MM.1S (cell line): ENCODE measurements around the gene STK26.

Source experiments
- DNase-seq: peaks from one replicate; pipeline ENCODE4 v3.0.0-alpha.2; 2015
- H2AFZ ChIP-seq: fragments of 300-600 bp; sonication (generic); 2 replicates; pipeline ENCODE4 v1.6.0; 2016; ENCODE audit warnings: antibody characterized with exemption, low read length
- H3F3A ChIP-seq: fragments of 300-600 bp; sonication (generic); 2 replicates; pipeline ENCODE4 v1.6.1; 2016; ENCODE audit warnings: mild to moderate bottlenecking, antibody characterized with exemption, low read length, moderate library complexity, mixed read lengths; ENCODE audit not compliant: insufficient read depth
- H3K27ac ChIP-seq: fragments of 300-600 bp; sonication (generic); 2 replicates; pipeline ENCODE4 v1.5.1; 2016; ENCODE audit warnings: mild to moderate bottlenecking, low read length
- H3K27me3 ChIP-seq: fragments of 300-600 bp; sonication (generic); replicated peaks from 2 replicates; pipeline ENCODE4 v1.6.0; 2016; ENCODE audit warnings: low read length; ENCODE audit not compliant: insufficient read depth
- H3K36me3 ChIP-seq: fragments of 300-600 bp; sonication (generic); replicated peaks from 2 replicates; pipeline ENCODE4 v1.6.1; 2016; ENCODE audit warnings: mild to moderate bottlenecking, low read length, mixed read lengths; ENCODE audit not compliant: insufficient read depth
- H3K4me1 ChIP-seq: fragments of 300-600 bp; sonication (generic); 2 replicates; pipeline ENCODE4 v1.6.1; 2016; ENCODE audit warnings: low read length, mixed read lengths
- H3K4me2 ChIP-seq: fragments of 300-600 bp; sonication (generic); 2 replicates; pipeline ENCODE4 v1.6.0; 2016; ENCODE audit warnings: low read depth, low read length
- H3K4me3 ChIP-seq: fragments of 300-600 bp; sonication (generic); 2 replicates; pipeline ENCODE4 v1.5.1; 2016; ENCODE audit warnings: low read length, mixed read lengths
- H3K79me2 ChIP-seq: fragments of 300-600 bp; sonication (generic); 2 replicates; pipeline ENCODE4 v1.6.1; 2016; ENCODE audit warnings: mixed run types, low read length, mixed read lengths
- H3K9ac ChIP-seq: fragments of 300-600 bp; sonication (generic); 2 replicates; pipeline ENCODE4 v1.6.1; 2016; ENCODE audit warnings: low read length, mixed read lengths
- H3K9me2 ChIP-seq: fragments of 300-600 bp; sonication (generic); replicated peaks from 2 replicates; pipeline ENCODE4 v1.6.1; 2016; ENCODE audit warnings: mild to moderate bottlenecking, low read length, mixed read lengths; ENCODE audit not compliant: insufficient read depth
- H3K9me3 ChIP-seq: fragments of 300-600 bp; sonication (generic); replicated peaks from 2 replicates; pipeline ENCODE4 v1.6.1; 2016; ENCODE audit warnings: mild to moderate bottlenecking, low read length, mixed read lengths; ENCODE audit not compliant: insufficient read depth
- H4K20me1 ChIP-seq: fragments of 300-600 bp; sonication (generic); 2 replicates; pipeline ENCODE4 v1.6.1; 2016; ENCODE audit warnings: mild to moderate bottlenecking, low read length, moderate library complexity, mixed read lengths; ENCODE audit not compliant: insufficient read depth
- EZH2 ChIP-seq: fragments of 300-600 bp; sonication (generic); optimal IDR thresholded peaks from 2 replicates; pipeline ENCODE3; 2017; ENCODE audit warnings: low read depth, mild to moderate bottlenecking, antibody characterized with exemption, low read length, mixed read lengths
- EZH2phosphoT487 ChIP-seq: fragments of 300-600 bp; sonication (generic); IDR thresholded peaks from 2 replicates; pipeline ENCODE4 v1.6.1; 2018; ENCODE audit warnings: antibody characterized with exemption, low read length
- TF ChIP-seq, protein P1 (sequence below): fragments of 300-600 bp; sonication (generic); IDR thresholded peaks from 2 replicates; pipeline ENCODE4 v1.5.1; 2016; ENCODE audit warnings: antibody characterized with exemption, low read length, mixed read lengths

Gene STK26

DNA sequence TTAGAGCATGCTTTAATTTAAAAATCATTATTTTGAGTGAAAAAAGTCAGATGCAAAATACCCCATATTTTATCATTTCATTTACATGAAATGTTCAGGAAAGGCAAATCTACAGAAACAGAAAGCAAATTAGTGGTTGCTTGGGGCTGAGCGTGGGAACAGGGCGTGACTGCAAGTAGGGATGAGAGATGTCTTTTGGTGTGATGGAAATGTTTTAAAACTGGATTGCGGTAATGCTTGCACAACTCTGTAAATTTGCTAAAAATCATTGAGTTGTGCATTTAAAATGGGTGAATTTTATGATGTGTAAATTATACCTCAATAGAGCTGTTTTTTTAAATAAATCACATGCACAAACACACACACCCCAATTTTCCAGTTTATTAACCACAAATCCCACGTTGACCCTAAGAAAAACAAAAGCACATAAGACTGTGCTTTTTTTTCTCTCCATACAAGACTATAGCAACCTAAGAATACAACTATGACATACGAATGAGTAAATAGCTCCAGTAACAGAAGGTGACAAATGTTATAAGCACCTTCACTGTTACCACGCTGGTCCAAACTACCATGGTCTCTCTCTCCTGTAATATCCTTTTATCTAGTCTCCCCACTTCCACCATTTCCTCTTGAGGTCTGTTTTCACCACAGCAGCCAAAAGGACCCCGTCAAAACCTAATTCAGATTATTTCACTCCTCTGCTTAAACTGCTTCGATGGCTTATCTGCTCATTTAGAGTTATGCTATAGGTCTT lies 67.5 kb downstream of the STK26 start:
- no peak overlapping the region for H3K4me2 ChIP-seq
- DNase-seq, result no peak
- H3F3A ChIP-seq, result no peaks in the 10 kb centered on the region
- no peaks in the 10 kb centered on the region for H3K4me1 ChIP-seq
- H3K36me3 ChIP-seq, result no peaks in the 10 kb centered on the region
- no peak overlapping the region for H3K27ac ChIP-seq
- H3K27me3 ChIP-seq, result no peaks in the 10 kb centered on the region
- TF ChIP-seq EZH2 (no peak), EZH2phosphoT487 (no peak)
- TF ChIP-seq, protein P1, sequence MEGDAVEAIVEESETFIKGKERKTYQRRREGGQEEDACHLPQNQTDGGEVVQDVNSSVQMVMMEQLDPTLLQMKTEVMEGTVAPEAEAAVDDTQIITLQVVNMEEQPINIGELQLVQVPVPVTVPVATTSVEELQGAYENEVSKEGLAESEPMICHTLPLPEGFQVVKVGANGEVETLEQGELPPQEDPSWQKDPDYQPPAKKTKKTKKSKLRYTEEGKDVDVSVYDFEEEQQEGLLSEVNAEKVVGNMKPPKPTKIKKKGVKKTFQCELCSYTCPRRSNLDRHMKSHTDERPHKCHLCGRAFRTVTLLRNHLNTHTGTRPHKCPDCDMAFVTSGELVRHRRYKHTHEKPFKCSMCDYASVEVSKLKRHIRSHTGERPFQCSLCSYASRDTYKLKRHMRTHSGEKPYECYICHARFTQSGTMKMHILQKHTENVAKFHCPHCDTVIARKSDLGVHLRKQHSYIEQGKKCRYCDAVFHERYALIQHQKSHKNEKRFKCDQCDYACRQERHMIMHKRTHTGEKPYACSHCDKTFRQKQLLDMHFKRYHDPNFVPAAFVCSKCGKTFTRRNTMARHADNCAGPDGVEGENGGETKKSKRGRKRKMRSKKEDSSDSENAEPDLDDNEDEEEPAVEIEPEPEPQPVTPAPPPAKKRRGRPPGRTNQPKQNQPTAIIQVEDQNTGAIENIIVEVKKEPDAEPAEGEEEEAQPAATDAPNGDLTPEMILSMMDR, result no peak
- no peaks in the 10 kb centered on the region for H4K20me1 ChIP-seq
- H3K9ac ChIP-seq, result no peak overlapping the region
- H3K9me3 ChIP-seq, result no peaks in the 10 kb centered on the region
- H3K9me2 ChIP-seq, result no peaks in the 10 kb centered on the region
- H3K4me3 ChIP-seq, result no peak overlapping the region
- no peaks in the 10 kb centered on the region for H3K79me2 ChIP-seq
- no peak overlapping the region for H2AFZ ChIP-seq

GRCh38 chrX:132092439-132093065 lies 69.5 kb downstream of the STK26 start:
- Histone ChIP-seq H3K4me2 (no peak overlapping the region), H3K9me3 (no peaks in the 10 kb centered on the region), H3K36me3 (no peaks in the 10 kb centered on the region), H3K27me3 (no peaks in the 10 kb centered on the region), H3K4me3 (no peak overlapping the region), H3F3A (no peaks in the 10 kb centered on the region), H4K20me1 (no peaks in the 10 kb centered on the region), H3K9ac (no peak overlapping the region), H3K79me2 (no peaks in the 10 kb centered on the region), H3K9me2 (no peaks in the 10 kb centered on the region), H3K4me1 (no peaks in the 10 kb centered on the region), H2AFZ (no peak overlapping the region), H3K27ac (no peak overlapping the region)
- TF ChIP-seq EZH2, result no peak
- TF ChIP-seq, protein P1, result peak; percentile 73
- peak; percentile 56 for DNase-seq

DNA sequence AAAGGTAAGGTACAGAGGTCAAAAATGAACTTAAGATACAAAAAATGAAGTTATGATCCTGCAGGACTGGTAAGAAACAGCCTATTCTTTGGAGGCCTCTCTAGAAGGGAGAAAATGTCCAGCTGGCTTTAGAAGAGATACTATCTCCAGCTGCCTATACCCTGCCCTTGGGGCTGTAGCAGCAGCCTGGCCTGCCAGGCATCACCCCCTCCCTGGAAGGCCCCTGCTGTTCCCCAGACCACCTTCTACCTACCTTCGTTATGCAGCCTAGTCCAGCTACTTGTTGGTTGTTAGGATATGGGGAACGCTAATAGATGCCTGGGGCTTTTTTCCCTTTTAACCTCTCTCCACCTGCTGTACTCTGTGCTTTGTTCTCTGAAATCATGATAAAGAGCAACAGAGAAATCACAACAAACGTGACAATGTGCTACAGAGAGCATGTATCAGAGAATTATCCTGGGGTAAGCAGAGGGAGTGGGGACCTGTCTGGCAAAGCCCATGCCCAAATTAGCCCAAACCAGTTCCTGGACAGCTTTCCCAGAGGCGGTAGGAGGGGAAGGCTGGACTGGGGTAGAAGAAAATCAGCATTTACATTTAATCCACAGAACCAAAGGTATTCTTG lies 70.2 kb downstream of the STK26 start:
- H3K27ac ChIP-seq, result no peak overlapping the region
- H2AFZ ChIP-seq, result no peak overlapping the region
- no peak overlapping the region for H3K4me3 ChIP-seq
- TF ChIP-seq, protein P1, result no peak
- TF ChIP-seq EZH2phosphoT487 (no peak), EZH2 (no peak)
- H3K9ac ChIP-seq, result no peak overlapping the region
- no peaks in the 10 kb centered on the region for H3K79me2 ChIP-seq
- H3K4me2 ChIP-seq, result no peak overlapping the region
- H3K9me3 ChIP-seq, result no peaks in the 10 kb centered on the region
- no peak for DNase-seq
- H3K9me2 ChIP-seq, result no peaks in the 10 kb centered on the region
- no peaks in the 10 kb centered on the region for H3K4me1 ChIP-seq
- no peaks in the 10 kb centered on the region for H3K36me3 ChIP-seq
- no peaks in the 10 kb centered on the region for H3F3A ChIP-seq
- H4K20me1 ChIP-seq, result no peaks in the 10 kb centered on the region
- no peaks in the 10 kb centered on the region for H3K27me3 ChIP-seq
